ENCODE measurements around the gene NTRK2.

GRCh38 chr9:84928419-84928818 is 258.9 kb downstream of the NTRK2 start:
- TF ChIP-seq CTCF (conservative IDR thresholded peaks at IDR 0.05): no peak
- no peak for TF ChIP-seq EZH2 (IDR thresholded peaks at IDR 0.05; ENCODE audit: low read depth)
